Ascending aorta (tissue), 2 donors: ENCODE results near the gene CEP152. TPM values are rescaled to one million over a fixed set of nuclear protein-coding genes. Genes with fewer than 3 reads are reported as not detected.
"Not testable (repeated sequence)": the region's sequence is repeated elsewhere in the genome, so short reads cannot be mapped to it uniquely, and the experiment has no call there.

Source experiments
- DNase-seq, 2 donors: peaks; one replicate each; pipeline ENCODE4 v3.0.0-alpha.2; 2019; ENCODE audit warnings: low spot score in 2 of 2
- H3K27ac ChIP-seq, 2 donors: fragments of 200-600 bp; sonication (generic); one replicate each; pipeline ENCODE4 v1.5.1; 2016 to 2017; ENCODE audit warnings: mild to moderate bottlenecking in 1 of 2
- H3K27me3 ChIP-seq: fragments of 200-600 bp; sonication (generic); one replicate; pipeline ENCODE4 v1.5.1; 2017
- H3K36me3 ChIP-seq, 2 donors: fragments of 200-600 bp; sonication (generic); one replicate each; pipeline ENCODE4 v1.5.1; 2016
- H3K4me1 ChIP-seq, 2 donors: fragments of 200-600 bp; sonication (generic); one replicate each; pipeline ENCODE4 v1.5.1; 2016 to 2017; ENCODE audit warnings: mild to moderate bottlenecking in 1 of 2
- H3K4me3 ChIP-seq, 2 donors: fragments of 200-600 bp; sonication (generic); one replicate each; pipeline ENCODE4 v1.5.1; 2016 to 2017; ENCODE audit warnings: mild to moderate bottlenecking in 1 of 2
- H3K9me3 ChIP-seq, 2 donors: fragments of 200-600 bp; sonication (generic); one replicate each; pipeline ENCODE4 v1.5.1; 2016
- intact Hi-C: fragments of 100-400 bp; cut with DNase I; formaldehyde crosslinking; loops from one replicate; pipeline ENCODE4 v1.15.1; 2023
- total RNA-seq: library from RNA; depleted of rRNA; stranded (reverse); fragments of >200 nt; gene quantifications from one replicate; pipeline ENCODE4 v1.1.0, GENCODE V29; 2016
- TF ChIP-seq, protein P1 (sequence below), 3 experiments: fragments of 200-600 bp in 2 of 3; fragments of 450-650 bp in 1 of 3; sonication (generic) in 2 of 3; IDR thresholded peaks; one replicate each; pipeline ENCODE4 v1.5.1; 2016 to 2019; ENCODE audit warnings: antibody characterized with exemption in 3 of 3, mild to moderate bottlenecking in 1 of 3, moderate library complexity in 1 of 3

CEP152 gene
- total RNA-seq, 1 donor from 2014 or later, result 1.1 TPM

DNA sequence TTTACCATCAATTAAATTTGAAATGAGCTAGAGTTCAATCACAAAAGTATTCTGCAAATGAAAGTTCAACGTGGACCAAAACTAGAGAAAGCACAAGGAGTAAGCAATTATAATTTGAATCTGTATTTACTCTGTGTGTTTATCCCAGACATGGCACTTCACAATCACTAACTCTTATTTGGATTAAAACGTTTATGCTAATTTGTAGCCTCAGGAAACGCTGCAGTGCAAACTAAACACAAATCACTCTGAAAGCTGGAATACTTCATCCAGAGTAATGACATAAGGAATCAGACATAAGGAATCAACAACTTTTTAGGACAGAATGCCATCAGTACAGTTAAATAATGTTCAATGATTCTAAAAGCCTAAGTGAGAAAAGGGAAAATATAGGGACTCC, 18.5 kb downstream of the CEP152 start:
- TF ChIP-seq, protein P1, sequence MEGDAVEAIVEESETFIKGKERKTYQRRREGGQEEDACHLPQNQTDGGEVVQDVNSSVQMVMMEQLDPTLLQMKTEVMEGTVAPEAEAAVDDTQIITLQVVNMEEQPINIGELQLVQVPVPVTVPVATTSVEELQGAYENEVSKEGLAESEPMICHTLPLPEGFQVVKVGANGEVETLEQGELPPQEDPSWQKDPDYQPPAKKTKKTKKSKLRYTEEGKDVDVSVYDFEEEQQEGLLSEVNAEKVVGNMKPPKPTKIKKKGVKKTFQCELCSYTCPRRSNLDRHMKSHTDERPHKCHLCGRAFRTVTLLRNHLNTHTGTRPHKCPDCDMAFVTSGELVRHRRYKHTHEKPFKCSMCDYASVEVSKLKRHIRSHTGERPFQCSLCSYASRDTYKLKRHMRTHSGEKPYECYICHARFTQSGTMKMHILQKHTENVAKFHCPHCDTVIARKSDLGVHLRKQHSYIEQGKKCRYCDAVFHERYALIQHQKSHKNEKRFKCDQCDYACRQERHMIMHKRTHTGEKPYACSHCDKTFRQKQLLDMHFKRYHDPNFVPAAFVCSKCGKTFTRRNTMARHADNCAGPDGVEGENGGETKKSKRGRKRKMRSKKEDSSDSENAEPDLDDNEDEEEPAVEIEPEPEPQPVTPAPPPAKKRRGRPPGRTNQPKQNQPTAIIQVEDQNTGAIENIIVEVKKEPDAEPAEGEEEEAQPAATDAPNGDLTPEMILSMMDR (IDR thresholded peaks at IDR 0.05), result no peak
- Histone ChIP-seq H3K36me3 (no peaks in the 10 kb centered on the region), H3K27me3 (no peaks in the 10 kb centered on the region), H3K27ac (no peak overlapping the region), H3K9me3 (no peaks in the 10 kb centered on the region), H3K4me3 (no peak overlapping the region), H3K4me1 (no peaks in the 10 kb centered on the region)
- intact Hi-C loops, result no loop called here
- no peak for DNase-seq

DNA sequence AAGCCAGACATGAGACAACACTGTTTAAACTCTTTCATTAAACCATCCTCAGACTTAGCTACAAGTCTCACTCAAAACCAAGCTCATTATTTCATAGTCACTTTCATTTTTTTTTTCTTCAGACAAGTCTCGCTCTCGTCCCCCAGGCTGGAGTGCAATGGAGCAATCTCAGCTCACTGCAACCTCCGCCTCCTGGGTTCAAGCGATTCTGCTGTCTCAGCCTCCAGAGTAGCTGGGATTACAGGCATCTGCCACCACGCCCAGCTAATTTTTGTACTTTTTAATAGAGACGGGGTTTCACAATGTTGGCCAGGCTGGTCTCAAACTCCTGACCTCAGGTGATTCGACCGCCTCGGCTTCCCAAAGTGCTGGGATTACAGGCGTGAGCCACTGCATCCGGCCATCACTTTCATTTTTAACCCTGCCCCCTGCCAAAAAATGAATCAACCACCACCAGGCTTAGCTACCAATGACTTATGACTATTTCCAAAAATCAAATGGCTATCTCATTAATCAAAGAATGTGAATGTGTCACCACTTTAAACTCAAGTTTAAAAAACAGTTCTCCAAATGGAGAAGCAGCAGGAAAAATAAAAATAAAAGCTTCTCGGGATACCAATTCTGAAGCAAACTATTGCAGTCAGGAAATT, 20.3 kb downstream of the CEP152 start:
- H3K9me3 ChIP-seq, result not testable (repeated sequence)

DNA sequence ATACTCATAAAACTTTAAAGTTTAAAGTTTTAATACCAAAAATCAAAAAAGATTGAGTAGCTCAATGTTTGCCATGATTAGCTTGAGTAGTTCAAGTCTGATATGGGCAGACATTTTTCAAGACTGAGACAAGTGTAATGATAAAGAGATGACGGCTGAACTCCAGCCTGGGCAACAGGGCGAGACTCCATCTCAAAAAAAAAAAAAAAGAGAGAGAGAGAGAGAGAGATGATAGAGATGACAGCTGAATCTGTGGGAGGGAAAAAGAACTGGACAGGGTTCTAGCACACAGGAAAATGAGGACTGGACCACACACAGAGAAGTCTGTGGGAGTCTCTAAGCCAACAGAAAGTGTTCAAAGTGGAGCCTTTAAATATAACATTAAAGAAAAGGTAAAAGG, 25.2 kb downstream of the CEP152 start:
- no peak overlapping the region for H3K4me3 ChIP-seq
- peaks cover 0 to 3% of the 10 kb centered on the region in 2 donors for H3K36me3 ChIP-seq
- no peaks in the 10 kb centered on the region for H3K9me3 ChIP-seq
- TF ChIP-seq, protein P1 (IDR thresholded peaks at IDR 0.05), result no peak
- no peak for DNase-seq
- H3K4me1 ChIP-seq, result peaks cover 0 to 5% of the 10 kb centered on the region in 2 donors
- intact Hi-C loops, result no loop called here
- H3K27ac ChIP-seq, result no peak overlapping the region
- H3K27me3 ChIP-seq, result no peaks in the 10 kb centered on the region

More for the DNA sequence above, 20.3 kb downstream of the CEP152 start:
- intact Hi-C loops, H3K4me1 ChIP-seq, H3K27me3 ChIP-seq, H3K27ac ChIP-seq, DNase-seq, H3K36me3 ChIP-seq: not testable (repeated sequence)
- H3K4me3 ChIP-seq, result peak overlapping the region in 1 of 2 donors; percentile 3

DNA sequence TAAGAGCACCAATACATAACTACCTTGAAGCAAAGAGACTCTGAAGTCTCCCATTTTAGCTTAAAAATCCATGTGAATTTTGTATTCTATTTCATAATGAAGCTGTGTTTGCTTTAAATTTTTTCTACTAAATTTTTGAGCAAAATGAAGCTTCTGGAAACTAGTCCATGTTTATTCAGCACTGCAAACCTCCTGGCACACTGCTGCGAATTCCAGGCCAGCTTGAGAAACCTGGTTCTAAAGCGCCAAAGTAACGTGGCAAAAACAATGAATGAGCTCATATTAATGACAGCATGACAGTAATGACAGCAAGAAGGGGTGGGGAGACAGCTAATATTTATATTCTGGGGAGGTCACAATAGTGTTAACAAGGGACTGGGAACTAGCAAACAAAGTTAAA, 25.7 kb downstream of the CEP152 start:
- no peaks in the 10 kb centered on the region for H3K9me3 ChIP-seq
- intact Hi-C loops, result no loop called here
- no peak for DNase-seq

DNA sequence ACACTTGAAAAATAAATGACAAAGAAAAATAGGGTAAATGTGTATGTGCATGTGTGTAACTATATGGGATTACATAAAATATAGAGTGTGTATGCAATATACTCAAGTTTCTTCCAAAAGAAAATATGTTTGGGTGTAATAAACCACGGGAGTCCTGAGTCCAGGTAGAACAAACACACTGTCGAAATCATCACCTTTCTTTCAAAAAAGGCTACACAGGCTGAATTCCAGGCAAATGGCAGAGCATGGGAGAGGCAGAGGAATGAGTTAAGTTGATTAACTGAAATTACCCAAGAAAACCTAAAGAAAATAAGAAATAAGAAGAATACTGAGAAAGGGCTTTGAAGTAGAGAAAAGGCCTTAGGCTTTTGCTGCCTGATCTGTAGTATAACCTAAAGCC, 26.1 kb downstream of the CEP152 start:
- Histone ChIP-seq H3K4me3 (no peak overlapping the region), H3K27ac (peak overlapping the region in 1 of 2 donors; percentile 16), H3K36me3 (peaks cover 0 to 4% of the 10 kb centered on the region in 2 donors), H3K27me3 (no peaks in the 10 kb centered on the region), H3K4me1 (peaks cover 0 to 5% of the 10 kb centered on the region in 2 donors), H3K9me3 (no peaks in the 10 kb centered on the region)
- intact Hi-C loops, result no loop called here
- TF ChIP-seq, protein P1 (IDR thresholded peaks at IDR 0.05), result no peak
- DNase-seq, result no peak

More for the DNA sequence above, 25.7 kb downstream of the CEP152 start:
- TF ChIP-seq, protein P1 (IDR thresholded peaks at IDR 0.05), result no peak
- Histone ChIP-seq H3K4me3 (no peak overlapping the region), H3K27me3 (no peaks in the 10 kb centered on the region), H3K4me1 (peaks cover 0 to 5% of the 10 kb centered on the region in 2 donors), H3K36me3 (peaks cover 0 to 4% of the 10 kb centered on the region in 2 donors), H3K27ac (peak overlapping the region in 1 of 2 donors; percentile 16)

DNA sequence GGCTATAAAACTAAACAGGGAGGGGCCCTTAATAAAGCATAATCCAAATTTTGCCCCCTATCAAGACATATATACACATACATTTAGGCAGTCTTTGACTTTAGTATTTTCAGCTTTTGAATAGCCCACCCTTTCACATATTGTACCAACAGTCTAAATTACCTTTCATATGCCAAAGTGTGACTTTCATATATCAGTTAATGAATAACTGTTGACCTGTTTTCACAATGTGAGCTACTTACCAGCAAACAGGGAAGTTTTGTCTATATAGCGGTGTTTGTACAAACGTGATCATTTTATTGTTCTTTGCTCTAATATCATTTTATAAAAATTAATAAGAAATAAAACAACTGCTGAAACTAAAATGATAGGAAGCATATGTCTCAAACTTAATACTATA, 28.0 kb downstream of the CEP152 start:
- Histone ChIP-seq H3K9me3 (no peaks in the 10 kb centered on the region), H3K4me1 (peaks cover 0 to 5% of the 10 kb centered on the region in 2 donors), H3K36me3 (peaks cover 0 to 4% of the 10 kb centered on the region in 2 donors), H3K27ac (no peak overlapping the region), H3K4me3 (no peak overlapping the region), H3K27me3 (no peaks in the 10 kb centered on the region)
- TF ChIP-seq, protein P1 (IDR thresholded peaks at IDR 0.05), result no peak
- DNase-seq, result no peak
- intact Hi-C loops, result no loop called here
